WTC11 (cell line): Measurements from ENCODE around the gene PPP1R9A. TPM values are rescaled to one million over a fixed set of nuclear protein-coding genes. Genes with fewer than 3 reads are reported as not detected.

Experiments used
- ATAC-seq: fragments of 200-7000 bp; cut with Tn5 transposase; 2 replicates; pipeline ENCODE4 v1.10.0; 2021; ENCODE audit warnings: mild to moderate bottlenecking, moderate library complexity
- CTCF ChIA-PET: fragments of 300-600 bp; sonication (Branson Sonifier 250); formaldehyde crosslinking; loops from one replicate; lab custom pipeline; 2021; ENCODE audit warnings: antibody characterized with exemption; lab: Charles Lee
- POLR2A ChIA-PET: fragments of 350-600 bp; sonication (Branson Sonifier 250); formaldehyde crosslinking; loops from one replicate; lab custom pipeline; 2021; ENCODE audit warnings: antibody characterized with exemption; lab: Charles Lee
- DNase-seq: peaks from one replicate; pipeline ENCODE4 v3.0.0; 2021; ENCODE audit warnings: low spot score
- H3K27ac Mint-ChIP-seq: 2 replicates; pipeline ENCODE4 v1.8.0; 2021; ENCODE audit warnings: mixed read lengths
- H3K27me3 Mint-ChIP-seq: 2 replicates; pipeline ENCODE4 v1.8.0; 2021; ENCODE audit warnings: low read depth, mild to moderate bottlenecking, moderate library complexity, mixed read lengths
- H3K36me3 Mint-ChIP-seq: 2 replicates; pipeline ENCODE4 v1.8.0; 2021; ENCODE audit warnings: mixed read lengths
- H3K4me1 Mint-ChIP-seq: 2 replicates; pipeline ENCODE4 v1.8.0; 2022; ENCODE audit warnings: mixed read lengths
- H3K4me3 Mint-ChIP-seq: 2 replicates; pipeline ENCODE4 v1.8.0; 2021; ENCODE audit warnings: mild to moderate bottlenecking, moderate library complexity, mixed read lengths
- H3K9me3 Mint-ChIP-seq: 2 replicates; pipeline ENCODE4 v1.8.0; 2021; ENCODE audit warnings: mixed read lengths
- ATF3 ChIP-seq: sonication (generic); formaldehyde crosslinking; conservative IDR thresholded peaks from 2 replicates; pipeline ENCODE4 v1.8.1; 2022; ENCODE audit warnings: mild to moderate bottlenecking, missing genetic modification reagents
- CBFB ChIP-seq: sonication (generic); formaldehyde crosslinking; IDR thresholded peaks from 2 replicates; pipeline ENCODE4 v1.8.1; 2022; ENCODE audit warnings: mild to moderate bottlenecking, low read depth, missing genetic modification reagents
- E2F4 ChIP-seq: sonication (generic); formaldehyde crosslinking; IDR thresholded peaks from 2 replicates; pipeline ENCODE4 v1.8.1; 2022; ENCODE audit warnings: low read depth, mild to moderate bottlenecking, moderate library complexity, missing genetic modification reagents, borderline replicate concordance
- ELF4 ChIP-seq: sonication (generic); formaldehyde crosslinking; IDR thresholded peaks from 2 replicates; pipeline ENCODE4 v1.8.1; 2022; ENCODE audit warnings: low read depth, mild to moderate bottlenecking, moderate library complexity, missing genetic modification reagents
- ETV6 ChIP-seq: sonication (generic); formaldehyde crosslinking; IDR thresholded peaks from 2 replicates; pipeline ENCODE4 v1.8.1; 2022; ENCODE audit warnings: mild to moderate bottlenecking, missing genetic modification reagents
- IRF1 ChIP-seq: sonication (generic); formaldehyde crosslinking; IDR thresholded peaks from 2 replicates; pipeline ENCODE4 v1.8.0; 2023; ENCODE audit warnings: missing genetic modification reagents
- JAZF1 ChIP-seq: fragments of 250-450 bp; sonication (Bioruptor Pico); IDR thresholded peaks from 2 replicates; pipeline ENCODE4 v1.9.0; 2021; ENCODE audit warnings: moderate library complexity, mild to moderate bottlenecking, inconsistent platforms
- MXD4 ChIP-seq: fragments of 250-450 bp; sonication (Bioruptor Pico); IDR thresholded peaks from 2 replicates; pipeline ENCODE4 v1.8.0; 2021; ENCODE audit warnings: mild to moderate bottlenecking, moderate library complexity, borderline replicate concordance
- NFE2L1 ChIP-seq: sonication (generic); formaldehyde crosslinking; IDR thresholded peaks from 2 replicates; pipeline ENCODE4 v1.8.1; 2023; ENCODE audit warnings: missing genetic modification reagents
- NR1H2 ChIP-seq: sonication (generic); formaldehyde crosslinking; IDR thresholded peaks from 2 replicates; pipeline ENCODE4 v1.9.0; 2021; ENCODE audit warnings: mild to moderate bottlenecking, moderate library complexity, missing genetic modification reagents
- NR3C1 ChIP-seq: sonication (generic); formaldehyde crosslinking; conservative IDR thresholded peaks from 2 replicates; pipeline ENCODE4 v1.8.1; 2023; ENCODE audit warnings: low read depth, mild to moderate bottlenecking, missing genetic modification reagents
- OVOL2 ChIP-seq: fragments of 250-450 bp; sonication (Bioruptor Pico); IDR thresholded peaks from 2 replicates; pipeline ENCODE4 v1.9.0; 2021; ENCODE audit warnings: mild to moderate bottlenecking, borderline replicate concordance
- RORB ChIP-seq: fragments of 250-450 bp; sonication (Bioruptor Pico); IDR thresholded peaks from 2 replicates; pipeline ENCODE4 v1.9.0; 2021; ENCODE audit warnings: mild to moderate bottlenecking
- SMAD3 ChIP-seq: sonication (generic); formaldehyde crosslinking; IDR thresholded peaks from 2 replicates; pipeline ENCODE4 v1.8.0; 2022; ENCODE audit warnings: missing genetic modification reagents, mild to moderate bottlenecking, borderline replicate concordance
- SMAD4 ChIP-seq: sonication (generic); formaldehyde crosslinking; IDR thresholded peaks from 2 replicates; pipeline ENCODE4 v1.8.0; 2022; ENCODE audit warnings: mild to moderate bottlenecking, missing genetic modification reagents
- TEAD1 ChIP-seq: sonication (generic); formaldehyde crosslinking; IDR thresholded peaks from 2 replicates; pipeline ENCODE4 v1.8.0; 2022; ENCODE audit warnings: mild to moderate bottlenecking, missing genetic modification reagents
- TEAD4 ChIP-seq: sonication (generic); formaldehyde crosslinking; IDR thresholded peaks from 2 replicates; pipeline ENCODE4 v1.8.0; 2022; ENCODE audit warnings: mild to moderate bottlenecking, missing genetic modification reagents
- USF1 ChIP-seq: sonication (generic); formaldehyde crosslinking; IDR thresholded peaks from 2 replicates; pipeline ENCODE4 v1.8.0; 2022; ENCODE audit warnings: mild to moderate bottlenecking, missing genetic modification reagents
- ZBTB21 ChIP-seq: sonication (generic); formaldehyde crosslinking; IDR thresholded peaks from 2 replicates; pipeline ENCODE4 v1.8.1; 2023; ENCODE audit warnings: mild to moderate bottlenecking, missing genetic modification reagents, borderline replicate concordance
- ZNF219 ChIP-seq: sonication (generic); formaldehyde crosslinking; IDR thresholded peaks from 2 replicates; pipeline ENCODE4 v1.8.0; 2023; ENCODE audit warnings: missing genetic modification reagents, mild to moderate bottlenecking, borderline replicate concordance
- ZNF232 ChIP-seq: sonication (generic); formaldehyde crosslinking; IDR thresholded peaks from 2 replicates; pipeline ENCODE4 v1.8.0; 2022; ENCODE audit warnings: mild to moderate bottlenecking, missing genetic modification reagents
- ZNF396 ChIP-seq: fragments of 250-450 bp; sonication (Bioruptor Pico); IDR thresholded peaks from 2 replicates; pipeline ENCODE4 v1.8.0; 2021; ENCODE audit warnings: mild to moderate bottlenecking, moderate library complexity, borderline replicate concordance
- ZNF416 ChIP-seq: fragments of 250-450 bp; sonication (Bioruptor Pico); IDR thresholded peaks from 2 replicates; pipeline ENCODE4 v1.9.0; 2021; ENCODE audit warnings: mild to moderate bottlenecking, inconsistent platforms
- total RNA-seq: library from RNA; stranded (reverse); gene quantifications from 3 replicates; pipeline ENCODE4 v1.2.3, GENCODE V29; 2021
- TF ChIP-seq, protein P1 (sequence below): fragments of 250-450 bp; sonication (Bioruptor Pico); IDR thresholded peaks from 2 replicates; pipeline ENCODE4 v1.9.0; 2021; ENCODE audit warnings: mild to moderate bottlenecking
- TF ChIP-seq, protein P2 (sequence below): sonication (generic); formaldehyde crosslinking; IDR thresholded peaks from 2 replicates; pipeline ENCODE4 v1.8.1; 2022; ENCODE audit warnings: low read depth, missing genetic modification reagents, borderline replicate concordance
- TF ChIP-seq, protein P3 (sequence below): fragments of 250-450 bp; sonication (Bioruptor Pico); IDR thresholded peaks from 2 replicates; pipeline ENCODE4 v1.9.0; 2021; ENCODE audit warnings: moderate library complexity, mild to moderate bottlenecking, inconsistent platforms, borderline replicate concordance
- TF ChIP-seq, protein P4 (sequence below): fragments of 250-450 bp; sonication (Bioruptor Pico); IDR thresholded peaks from 2 replicates; pipeline ENCODE4 v2.1.2; 2022; ENCODE audit warnings: mild to moderate bottlenecking, moderate library complexity

Gene PPP1R9A
- total RNA-seq, 1 experiment from 2014 or later = 16.8 TPM

GRCh38 chr7:94980418-94981142, 73.2 kb downstream of the PPP1R9A start:
- ChIA-PET CTCF (no interaction called here), POLR2A (no interaction called here)
- TF ChIP-seq ZNF416 (CRISPR knock-in tag) (no peak), JAZF1 (CRISPR knock-in tag) (no peak), IRF1 (CRISPR knock-in tag) (no peak), MXD4 (CRISPR knock-in tag) (no peak), E2F4 (CRISPR knock-in tag) (no peak), ZNF219 (CRISPR knock-in tag) (no peak), ZNF396 (CRISPR knock-in tag) (no peak), NFE2L1 (CRISPR knock-in tag) (no peak), OVOL2 (CRISPR knock-in tag) (no peak), CBFB (CRISPR knock-in tag) (no peak), NR1H2 (no peak), TEAD4 (no peak), SMAD3 (no peak), SMAD4 (CRISPR knock-in tag) (no peak), TEAD1 (no peak), ETV6 (no peak)
- TF ChIP-seq, protein P1, sequence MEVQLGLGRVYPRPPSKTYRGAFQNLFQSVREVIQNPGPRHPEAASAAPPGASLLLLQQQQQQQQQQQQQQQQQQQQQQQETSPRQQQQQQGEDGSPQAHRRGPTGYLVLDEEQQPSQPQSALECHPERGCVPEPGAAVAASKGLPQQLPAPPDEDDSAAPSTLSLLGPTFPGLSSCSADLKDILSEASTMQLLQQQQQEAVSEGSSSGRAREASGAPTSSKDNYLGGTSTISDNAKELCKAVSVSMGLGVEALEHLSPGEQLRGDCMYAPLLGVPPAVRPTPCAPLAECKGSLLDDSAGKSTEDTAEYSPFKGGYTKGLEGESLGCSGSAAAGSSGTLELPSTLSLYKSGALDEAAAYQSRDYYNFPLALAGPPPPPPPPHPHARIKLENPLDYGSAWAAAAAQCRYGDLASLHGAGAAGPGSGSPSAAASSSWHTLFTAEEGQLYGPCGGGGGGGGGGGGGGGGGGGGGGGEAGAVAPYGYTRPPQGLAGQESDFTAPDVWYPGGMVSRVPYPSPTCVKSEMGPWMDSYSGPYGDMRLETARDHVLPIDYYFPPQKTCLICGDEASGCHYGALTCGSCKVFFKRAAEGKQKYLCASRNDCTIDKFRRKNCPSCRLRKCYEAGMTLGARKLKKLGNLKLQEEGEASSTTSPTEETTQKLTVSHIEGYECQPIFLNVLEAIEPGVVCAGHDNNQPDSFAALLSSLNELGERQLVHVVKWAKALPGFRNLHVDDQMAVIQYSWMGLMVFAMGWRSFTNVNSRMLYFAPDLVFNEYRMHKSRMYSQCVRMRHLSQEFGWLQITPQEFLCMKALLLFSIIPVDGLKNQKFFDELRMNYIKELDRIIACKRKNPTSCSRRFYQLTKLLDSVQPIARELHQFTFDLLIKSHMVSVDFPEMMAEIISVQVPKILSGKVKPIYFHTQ (CRISPR knock-in tag) = no peak
- TF ChIP-seq, protein P2, sequence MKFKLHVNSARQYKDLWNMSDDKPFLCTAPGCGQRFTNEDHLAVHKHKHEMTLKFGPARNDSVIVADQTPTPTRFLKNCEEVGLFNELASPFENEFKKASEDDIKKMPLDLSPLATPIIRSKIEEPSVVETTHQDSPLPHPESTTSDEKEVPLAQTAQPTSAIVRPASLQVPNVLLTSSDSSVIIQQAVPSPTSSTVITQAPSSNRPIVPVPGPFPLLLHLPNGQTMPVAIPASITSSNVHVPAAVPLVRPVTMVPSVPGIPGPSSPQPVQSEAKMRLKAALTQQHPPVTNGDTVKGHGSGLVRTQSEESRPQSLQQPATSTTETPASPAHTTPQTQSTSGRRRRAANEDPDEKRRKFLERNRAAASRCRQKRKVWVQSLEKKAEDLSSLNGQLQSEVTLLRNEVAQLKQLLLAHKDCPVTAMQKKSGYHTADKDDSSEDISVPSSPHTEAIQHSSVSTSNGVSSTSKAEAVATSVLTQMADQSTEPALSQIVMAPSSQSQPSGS (CRISPR knock-in tag) = no peak
- TF ChIP-seq, protein P3, sequence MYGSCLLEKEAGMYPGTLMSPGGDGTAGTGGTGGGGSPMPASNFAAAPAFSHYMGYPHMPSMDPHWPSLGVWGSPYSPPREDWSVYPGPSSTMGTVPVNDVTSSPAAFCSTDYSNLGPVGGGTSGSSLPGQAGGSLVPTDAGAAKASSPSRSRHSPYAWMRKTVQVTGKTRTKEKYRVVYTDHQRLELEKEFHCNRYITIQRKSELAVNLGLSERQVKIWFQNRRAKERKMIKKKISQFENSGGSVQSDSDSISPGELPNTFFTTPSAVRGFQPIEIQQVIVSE (CRISPR knock-in tag) = no peak
- Mint-ChIP-seq H3K4me3 (no peak overlapping the region), H3K27ac (no peak overlapping the region), H3K4me1 (no peaks in the 10 kb centered on the region), H3K36me3 (peaks cover 6% of the 10 kb centered on the region; the same call in 1 of the 2 replicates), H3K9me3 (peaks cover 4% of the 10 kb centered on the region; the same call in 1 of the 2 replicates), H3K27me3 (no peaks in the 10 kb centered on the region)
- DNase-seq = no peak
- ATAC-seq = no peak

GRCh38 chr7:94995921-94996320, 88.5 kb downstream of the PPP1R9A start:
- no peaks in the 10 kb centered on the region for H3K27me3 Mint-ChIP-seq
- CTCF ChIA-PET = no interaction called here
- POLR2A ChIA-PET = no interaction called here
- no peak overlapping the region for H3K27ac Mint-ChIP-seq
- H3K4me3 Mint-ChIP-seq = no peak overlapping the region
- ATAC-seq (no peak), DNase-seq (no peak)
- peaks cover 14% of the 10 kb centered on the region for H3K4me1 Mint-ChIP-seq
- H3K36me3 Mint-ChIP-seq = no peaks in the 10 kb centered on the region
- H3K9me3 Mint-ChIP-seq = peaks cover under 1% of the 10 kb centered on the region
- no peak for TF ChIP-seq ATF3 (CRISPR knock-in tag)
- no peak for TF ChIP-seq NR3C1 (CRISPR knock-in tag)
- TF ChIP-seq, protein P4, sequence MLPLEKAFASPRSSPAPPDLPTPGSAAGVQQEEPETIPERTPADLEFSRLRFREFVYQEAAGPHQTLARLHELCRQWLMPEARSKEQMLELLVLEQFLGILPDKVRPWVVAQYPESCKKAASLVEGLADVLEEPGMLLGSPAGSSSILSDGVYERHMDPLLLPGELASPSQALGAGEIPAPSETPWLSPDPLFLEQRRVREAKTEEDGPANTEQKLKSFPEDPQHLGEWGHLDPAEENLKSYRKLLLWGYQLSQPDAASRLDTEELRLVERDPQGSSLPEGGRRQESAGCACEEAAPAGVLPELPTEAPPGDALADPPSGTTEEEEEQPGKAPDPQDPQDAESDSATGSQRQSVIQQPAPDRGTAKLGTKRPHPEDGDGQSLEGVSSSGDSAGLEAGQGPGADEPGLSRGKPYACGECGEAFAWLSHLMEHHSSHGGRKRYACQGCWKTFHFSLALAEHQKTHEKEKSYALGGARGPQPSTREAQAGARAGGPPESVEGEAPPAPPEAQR (CRISPR knock-in tag) = no peak
- TF ChIP-seq ELF4 = no peak
- TF ChIP-seq USF1 (CRISPR knock-in tag) = no peak
- TF ChIP-seq ZNF232 = no peak
- no peak for TF ChIP-seq NFE2L1 (CRISPR knock-in tag)
- no peak for TF ChIP-seq ZBTB21 (CRISPR knock-in tag)
- TF ChIP-seq SMAD4 (CRISPR knock-in tag) = no peak
- no peak for TF ChIP-seq RORB (CRISPR knock-in tag)
